Mesenchymal stem cell (in vitro differentiated cells and primary cell): ENCODE results near the gene SOX3.

ENCODE experiments used
- DNase-seq: peaks from one replicate; pipeline ENCODE4 v3.0.0-alpha.2; 2013
- H2AFZ ChIP-seq: one replicate; pipeline ENCODE4 v1.6.1; 2013; ENCODE audit warnings: low read depth, mild to moderate bottlenecking, control low read depth, inconsistent platforms, low read length, moderate library complexity
- H2AK5ac ChIP-seq: 2 replicates; pipeline ENCODE4 v1.6.1; 2013; ENCODE audit warnings: low read length, moderate library complexity, mild to moderate bottlenecking, inconsistent platforms; ENCODE audit not compliant: severe bottlenecking
- H2BK120ac ChIP-seq: one replicate; pipeline ENCODE4 v1.6.1; 2013; ENCODE audit warnings: low read depth, mild to moderate bottlenecking, inconsistent platforms, low read length, moderate library complexity
- H2BK12ac ChIP-seq, 2 experiments: one replicate each; pipeline ENCODE4 v1.6.1; 2013; ENCODE audit warnings: inconsistent platforms in 2 of 2, low read length in 2 of 2, mild to moderate bottlenecking in 2 of 2, moderate library complexity in 2 of 2, control low read depth in 1 of 2
- H2BK15ac ChIP-seq: one replicate; pipeline ENCODE4 v1.6.1; 2013; ENCODE audit warnings: mild to moderate bottlenecking, low read depth, inconsistent platforms; ENCODE audit not compliant: poor library complexity, severe bottlenecking
- H2BK5ac ChIP-seq: 2 replicates; pipeline ENCODE4 v1.6.1; 2013; ENCODE audit warnings: low read depth, mild to moderate bottlenecking, low read length, control low read depth, inconsistent platforms; ENCODE audit not compliant: poor library complexity, severe bottlenecking
- H3K14ac ChIP-seq, 2 experiments: one replicate each; pipeline ENCODE4 v1.6.1; 2013; ENCODE audit warnings: inconsistent platforms in 2 of 2, low read length in 2 of 2, control low read depth in 1 of 2, mild to moderate bottlenecking in 1 of 2, moderate library complexity in 1 of 2
- H3K18ac ChIP-seq, 2 experiments: one replicate each; pipeline ENCODE4 v1.6.1; 2013; ENCODE audit warnings: inconsistent platforms in 2 of 2, low read length in 2 of 2, control low read depth in 1 of 2, low read depth in 1 of 2, mild to moderate bottlenecking in 1 of 2
- H3K23ac ChIP-seq, 2 experiments: one replicate each; pipeline ENCODE4 v1.6.1; 2013; ENCODE audit warnings: inconsistent platforms in 2 of 2, low read length in 2 of 2, mild to moderate bottlenecking in 2 of 2, moderate library complexity in 2 of 2, control low read depth in 1 of 2
- H3K27ac ChIP-seq: 2 replicates; pipeline ENCODE4 v1.5.1; 2013; ENCODE audit warnings: mild to moderate bottlenecking, moderate library complexity, low read length, control low read depth, inconsistent platforms; ENCODE audit not compliant: poor library complexity, severe bottlenecking
- H3K27me3 ChIP-seq, 2 experiments: 2 replicates each; pipeline versions ENCODE4 v1.6.1 to v1.7.0; 2013; ENCODE audit warnings: low read length in 2 of 2, mild to moderate bottlenecking in 2 of 2, moderate library complexity in 2 of 2, control low read depth in 1 of 2, inconsistent platforms in 1 of 2; ENCODE audit not compliant: control insufficient read depth in 1 of 2, insufficient read depth in 1 of 2
- H3K36me3 ChIP-seq, 2 experiments: 2 replicates each; pipeline versions ENCODE4 v1.6.1 to v1.7.0; 2013; ENCODE audit warnings: low read length in 2 of 2, control low read depth in 1 of 2, inconsistent platforms in 1 of 2, low read depth in 1 of 2, mild to moderate bottlenecking in 1 of 2; ENCODE audit not compliant: insufficient read depth in 2 of 2, control insufficient read depth in 1 of 2
- H3K4ac ChIP-seq, 2 experiments: one replicate each; pipeline ENCODE4 v1.6.1; 2013; ENCODE audit warnings: inconsistent platforms in 2 of 2, low read length in 2 of 2, mild to moderate bottlenecking in 2 of 2, moderate library complexity in 2 of 2, control low read depth in 1 of 2, low read depth in 1 of 2
- H3K4me1 ChIP-seq: 2 replicates; pipeline ENCODE4 v1.6.1; 2013; ENCODE audit warnings: low read depth, low read length, control low read depth; ENCODE audit not compliant: control insufficient read depth, insufficient read depth
- H3K4me2 ChIP-seq: 2 replicates; pipeline ENCODE4 v1.6.1; 2013; ENCODE audit warnings: low read length, mild to moderate bottlenecking, inconsistent platforms; ENCODE audit not compliant: poor library complexity, severe bottlenecking
- H3K4me3 ChIP-seq, 2 experiments: 2 replicates each; pipeline versions ENCODE4 v1.5.1 to v1.7.0; 2013; ENCODE audit warnings: low read length in 2 of 2, mild to moderate bottlenecking in 2 of 2, control low read depth in 1 of 2, low read depth in 1 of 2; ENCODE audit not compliant: insufficient read depth in 1 of 2
- H3K79me1 ChIP-seq: replicated peaks from 2 replicates; pipeline ENCODE4 v1.6.1; 2013; ENCODE audit warnings: mild to moderate bottlenecking, control low read depth, low read length, inconsistent platforms; ENCODE audit not compliant: poor library complexity, severe bottlenecking
- H3K9ac ChIP-seq: 2 replicates; pipeline ENCODE4 v1.7.0; 2013; ENCODE audit warnings: mild to moderate bottlenecking, low read length, moderate library complexity
- H3K9me3 ChIP-seq: 2 replicates; pipeline ENCODE4 v1.7.0; 2013; ENCODE audit warnings: mild to moderate bottlenecking, low read length; ENCODE audit not compliant: control insufficient read depth
- H4K8ac ChIP-seq: one replicate; pipeline ENCODE4 v1.6.1; 2013; ENCODE audit warnings: inconsistent platforms, mild to moderate bottlenecking, low read length, moderate library complexity
- H4K91ac ChIP-seq: one replicate; pipeline ENCODE4 v1.6.1; 2013; ENCODE audit warnings: mild to moderate bottlenecking, low read length, inconsistent platforms
- WGBS: methylation state at CpG from one replicate; pipeline ENCODE4 v1.1.7; 2013; ENCODE audit warnings: mixed read lengths; 5-methylcytosine and 5-hydroxymethylcytosine counted together

Gene SOX3

GRCh38 chrX:140495739-140496138 is 9.1 kb downstream of the SOX3 start:
- no peak overlapping the region for H3K27ac ChIP-seq
- no peak overlapping the region for H4K91ac ChIP-seq
- no peaks in the 10 kb centered on the region for H3K4me1 ChIP-seq
- H2AK5ac ChIP-seq: no peak overlapping the region
- no peak overlapping the region for H3K9ac ChIP-seq
- no peak overlapping the region for H3K4me3 ChIP-seq
- H3K23ac ChIP-seq: no peak overlapping the region
- no peaks in the 10 kb centered on the region for H3K9me3 ChIP-seq
- H3K4ac ChIP-seq: no peak overlapping the region
- no peak overlapping the region for H3K14ac ChIP-seq
- no peak overlapping the region for H3K4me2 ChIP-seq
- H2BK15ac ChIP-seq: no peak overlapping the region
- H2BK5ac ChIP-seq: no peak overlapping the region
- H2BK12ac ChIP-seq: no peak overlapping the region
- no CpG with 5 or more reads among the region's 1 CpG for WGBS
- no peak overlapping the region for H2AFZ ChIP-seq
- H4K8ac ChIP-seq: no peak overlapping the region
- H3K36me3 ChIP-seq: no peaks in the 10 kb centered on the region
- H2BK120ac ChIP-seq: no peak overlapping the region
- H3K27me3 ChIP-seq: peaks cover 16 to 45% of the 10 kb centered on the region in 2 experiments
- no peaks in the 10 kb centered on the region for H3K79me1 ChIP-seq
- no peak for DNase-seq
- H3K18ac ChIP-seq: no peak overlapping the region

DNA sequence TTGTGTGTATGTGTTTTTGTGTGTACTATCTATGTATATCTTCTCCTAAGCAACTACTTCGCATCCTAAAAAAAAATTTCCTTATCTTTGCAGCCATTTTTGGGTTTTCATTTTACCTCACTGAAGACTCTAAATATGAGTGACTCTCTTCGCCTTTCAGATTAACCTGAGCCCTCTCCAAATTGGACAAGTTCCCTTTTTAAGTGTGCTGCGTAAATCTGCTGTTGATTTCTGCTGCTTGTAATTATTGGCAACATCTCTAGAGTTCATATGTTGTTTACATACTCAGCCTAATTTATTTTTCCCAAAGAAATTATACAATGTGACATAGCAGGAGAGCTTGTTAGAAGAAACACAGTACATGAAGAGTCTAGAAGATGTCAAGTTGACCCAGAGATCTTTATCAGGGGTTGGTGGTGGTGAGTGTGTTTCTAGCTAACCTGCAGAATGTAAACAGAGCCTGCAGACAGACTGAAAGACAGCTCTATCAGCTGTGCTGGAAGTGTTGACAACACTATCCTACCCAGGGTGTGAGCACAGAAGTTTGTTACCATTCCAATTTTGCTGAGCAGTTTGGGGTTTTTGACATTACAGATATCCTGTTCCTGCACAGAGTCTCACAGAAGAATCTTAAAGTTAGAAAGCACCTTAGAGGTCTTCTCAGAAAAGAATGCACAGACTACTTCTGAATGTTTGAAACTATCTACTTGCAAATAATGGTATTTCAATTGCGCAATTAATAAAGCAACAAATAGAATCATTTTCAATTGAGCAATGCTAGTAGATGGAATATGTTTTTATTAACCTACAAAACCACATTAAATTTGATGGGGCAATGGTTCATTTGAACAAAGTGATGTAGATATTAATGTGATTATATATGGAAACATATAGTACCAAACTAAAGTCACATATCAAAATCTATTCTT is 12.5 kb downstream of the SOX3 start:
- peaks cover 0 to 25% of the 10 kb centered on the region in 2 experiments for H3K27me3 ChIP-seq
- no peaks in the 10 kb centered on the region for H3K36me3 ChIP-seq
- H3K27ac ChIP-seq: no peak overlapping the region
- no peak overlapping the region for H3K4ac ChIP-seq
- H2AK5ac ChIP-seq: no peak overlapping the region
- H3K14ac ChIP-seq: no peak overlapping the region
- no peak overlapping the region for H3K18ac ChIP-seq
- no peak overlapping the region for H3K4me2 ChIP-seq
- H3K9ac ChIP-seq: no peak overlapping the region
- H2AFZ ChIP-seq: no peak overlapping the region
- H4K91ac ChIP-seq: no peak overlapping the region
- H3K4me3 ChIP-seq: no peak overlapping the region
- no peaks in the 10 kb centered on the region for H3K79me1 ChIP-seq
- no peak for DNase-seq
- H4K8ac ChIP-seq: no peak overlapping the region
- no peak overlapping the region for H3K23ac ChIP-seq
- H2BK15ac ChIP-seq: no peak overlapping the region
- H2BK120ac ChIP-seq: no peak overlapping the region
- WGBS: no CpG with 5 or more reads among the region's 4 CpGs
- H3K4me1 ChIP-seq: no peaks in the 10 kb centered on the region
- H2BK5ac ChIP-seq: no peak overlapping the region
- no peaks in the 10 kb centered on the region for H3K9me3 ChIP-seq
- no peak overlapping the region for H2BK12ac ChIP-seq

- Histone ChIP-seq H3K9ac (no peak overlapping the region), H4K8ac (no peak overlapping the region), H4K91ac (no peak overlapping the region), H2AFZ (no peak overlapping the region), H3K4me1 (no peaks in the 10 kb centered on the region), H3K4me3 (no peak overlapping the region), H2BK120ac (no peak overlapping the region), H2BK12ac (no peak overlapping the region), H3K14ac (no peak overlapping the region), H2AK5ac (no peak overlapping the region), H3K9me3 (no peaks in the 10 kb centered on the region), H3K79me1 (no peaks in the 10 kb centered on the region), H3K4me2 (no peak overlapping the region), H3K4ac (no peak overlapping the region), H2BK5ac (no peak overlapping the region), H3K36me3 (no peaks in the 10 kb centered on the region), H3K27ac (no peak overlapping the region), H3K23ac (no peak overlapping the region), H3K27me3 (no peaks in the 10 kb centered on the region), H3K18ac (no peak overlapping the region), H2BK15ac (no peak overlapping the region)
- no peak for DNase-seq
These were observed 24.1 kb downstream of the SOX3 start for GRCh38 chrX:140480765-140481164.

- no peak overlapping the region for H3K9ac ChIP-seq
- no peak overlapping the region for H2BK15ac ChIP-seq
- no peak overlapping the region for H2BK120ac ChIP-seq
- H3K9me3 ChIP-seq: peaks cover 13% of the 10 kb centered on the region
- no peaks in the 10 kb centered on the region for H3K27me3 ChIP-seq
- H3K18ac ChIP-seq: no peak overlapping the region
- no peaks in the 10 kb centered on the region for H3K36me3 ChIP-seq
- H4K8ac ChIP-seq: no peak overlapping the region
- H4K91ac ChIP-seq: no peak overlapping the region
- no peak overlapping the region for H2BK12ac ChIP-seq
- no peak overlapping the region for H3K14ac ChIP-seq
- no peak overlapping the region for H3K23ac ChIP-seq
- H3K4me3 ChIP-seq: no peak overlapping the region
- no peak overlapping the region for H2BK5ac ChIP-seq
- no peak overlapping the region for H3K27ac ChIP-seq
- no peaks in the 10 kb centered on the region for H3K4me1 ChIP-seq
- H2AK5ac ChIP-seq: no peak overlapping the region
- H2AFZ ChIP-seq: no peak overlapping the region
- H3K4ac ChIP-seq: no peak overlapping the region
- no peak overlapping the region for H3K4me2 ChIP-seq
- H3K79me1 ChIP-seq: no peaks in the 10 kb centered on the region
- DNase-seq: no peak
These were observed 26.9 kb downstream of the SOX3 start for GRCh38 chrX:140477987-140478386.
